ENCODE data around the gene LAMC1. TPM values are rescaled to one million over a fixed set of nuclear protein-coding genes. Genes with fewer than 3 reads are reported as not detected.

LAMC1 gene
- total RNA-seq, 2 donors from 2014 or later: 60.7 to 96.6 TPM

DNA sequence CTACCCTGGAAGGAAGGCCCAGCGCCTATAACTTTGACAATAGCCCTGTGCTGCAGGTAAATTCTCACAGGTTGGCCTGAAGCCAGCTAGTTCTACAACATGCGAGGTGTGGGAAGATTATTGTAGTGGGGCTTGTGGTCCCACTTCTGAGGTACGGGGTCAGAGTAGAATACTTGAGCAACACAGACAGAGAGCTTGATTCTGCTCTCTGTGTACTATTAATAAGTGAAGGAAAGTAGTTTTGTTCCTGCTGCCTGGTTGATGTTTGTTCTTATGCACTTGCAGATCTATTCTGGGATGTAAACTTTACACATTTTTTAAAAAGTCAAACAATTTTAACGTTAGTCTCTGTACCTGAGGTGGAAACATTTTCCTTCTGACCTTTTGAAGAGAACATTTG, 80.4 kb downstream of the LAMC1 start:
- ATAC-seq: no peak
- WGBS, 2 donors: 64 to 65% methylated on average over 4 of the region's 4 CpGs

DNA sequence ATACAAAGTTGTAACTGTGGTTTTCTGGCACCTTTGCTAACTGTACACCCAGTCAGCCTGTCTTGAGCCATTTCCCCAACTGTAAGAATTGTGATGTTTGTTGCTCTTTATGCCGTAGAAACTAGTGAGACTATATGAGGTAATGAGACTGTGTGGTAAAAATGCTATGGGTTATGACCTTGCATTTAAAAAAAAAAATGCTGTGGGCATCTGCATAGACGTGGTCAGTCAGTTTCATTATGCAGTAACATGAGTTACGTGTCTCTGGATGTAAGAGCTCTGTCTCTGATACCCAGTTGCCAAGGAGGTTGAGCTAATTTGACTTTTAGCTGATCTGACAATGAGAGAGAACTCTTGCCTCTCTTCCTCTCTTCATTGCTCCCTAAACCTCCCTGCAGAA, 82.2 kb downstream of the LAMC1 start:
- TF ChIP-seq CTCF (IDR thresholded peaks at IDR 0.05) (no peak), POLR2A (IDR thresholded peaks at IDR 0.05) (no peak)
- H3K36me3 ChIP-seq (replicated peaks in 1 of 2; ENCODE audit: insufficient read depth in 1 of 2, low read depth in 2 of 2): no peaks in the 10 kb centered on the region
- H3K4me3 ChIP-seq: no peak overlapping the region
- no peak overlapping the region for H3K27ac ChIP-seq
- 88% methylated on average over 3 of the region's 3 CpGs for WGBS, 2 donors
- ATAC-seq (no peak), DNase-seq (no peak)
- H3K9me3 ChIP-seq: no peaks in the 10 kb centered on the region
- H3K27me3 ChIP-seq: no peaks in the 10 kb centered on the region
- no peaks in the 10 kb centered on the region for H3K4me1 ChIP-seq
- intact Hi-C loops (cut with DNase I): no loop called here

More for the DNA sequence above, 80.4 kb downstream of the LAMC1 start:
- Histone ChIP-seq H3K27ac (no peak overlapping the region), H3K4me1 (peaks cover 3% of the 10 kb centered on the region), H3K4me3 (no peak overlapping the region), H3K27me3 (no peaks in the 10 kb centered on the region), H3K36me3 (replicated peaks in 1 of 2; ENCODE audit: insufficient read depth in 1 of 2, low read depth in 2 of 2) (no peaks in the 10 kb centered on the region), H3K9me3 (no peaks in the 10 kb centered on the region)
- intact Hi-C loops (cut with DNase I): no loop called here
- DNase-seq: peak in 2 of 4 donors; percentile 9 to 25
- TF ChIP-seq CTCF (IDR thresholded peaks at IDR 0.05) (no peak), POLR2A (IDR thresholded peaks at IDR 0.05) (no peak)

GRCh38 chr1:183106166-183106565, 82.9 kb downstream of the LAMC1 start:
- H3K27ac ChIP-seq: no peak overlapping the region
- TF ChIP-seq POLR2A (IDR thresholded peaks at IDR 0.05) (no peak), CTCF (IDR thresholded peaks at IDR 0.05) (no peak)
- no peak overlapping the region for H3K4me3 ChIP-seq
- no peaks in the 10 kb centered on the region for H3K4me1 ChIP-seq
- H3K36me3 ChIP-seq (replicated peaks in 1 of 2; ENCODE audit: insufficient read depth in 1 of 2, low read depth in 2 of 2): no peaks in the 10 kb centered on the region
- no peaks in the 10 kb centered on the region for H3K27me3 ChIP-seq
- WGBS, 2 donors: 64 to 66% methylated on average over 4 of the region's 4 CpGs
- no peaks in the 10 kb centered on the region for H3K9me3 ChIP-seq
- ATAC-seq (no peak), DNase-seq (no peak)
- intact Hi-C loops (cut with DNase I): no loop called here

GRCh38 chr1:183106746-183107145, 83.5 kb downstream of the LAMC1 start:
- H3K4me1 ChIP-seq: no peaks in the 10 kb centered on the region
- TF ChIP-seq CTCF (IDR thresholded peaks at IDR 0.05): no peak
- TF ChIP-seq POLR2A (IDR thresholded peaks at IDR 0.05): no peak
- H3K9me3 ChIP-seq: no peaks in the 10 kb centered on the region
- intact Hi-C loops (cut with DNase I): no loop called here
- H3K27ac ChIP-seq: no peak overlapping the region
- DNase-seq: no peak
- 76 to 80% methylated on average over 2 of the region's 2 CpGs for WGBS, 2 donors
- no peak overlapping the region for H3K4me3 ChIP-seq
- ATAC-seq: no peak
- no peaks in the 10 kb centered on the region for H3K27me3 ChIP-seq
- no peaks in the 10 kb centered on the region for H3K36me3 ChIP-seq (replicated peaks in 1 of 2; ENCODE audit: insufficient read depth in 1 of 2, low read depth in 2 of 2)

GRCh38 chr1:183110326-183110880, 87.2 kb downstream of the LAMC1 start:
- H3K27ac ChIP-seq: no peak overlapping the region
- WGBS, 2 donors: 89 to 90% methylated on average over 8 of the region's 8 CpGs
- intact Hi-C loops (cut with DNase I): no loop called here
- no peak for DNase-seq
- no peaks in the 10 kb centered on the region for H3K36me3 ChIP-seq (replicated peaks in 1 of 2; ENCODE audit: insufficient read depth in 1 of 2, low read depth in 2 of 2)
- H3K4me3 ChIP-seq: no peak overlapping the region
- H3K27me3 ChIP-seq: no peaks in the 10 kb centered on the region
- no peak for ATAC-seq
- TF ChIP-seq CTCF (IDR thresholded peaks at IDR 0.05): no peak
- no peak for TF ChIP-seq POLR2A (IDR thresholded peaks at IDR 0.05)
- H3K4me1 ChIP-seq: no peaks in the 10 kb centered on the region
- H3K9me3 ChIP-seq: no peaks in the 10 kb centered on the region

All from body of pancreas (tissue), 4 donors.